A673 (cell line): ENCODE data around the gene CDK11B.
"Not testable (repeated sequence)": the region's sequence is repeated elsewhere in the genome, so short reads cannot be mapped to it uniquely, and the experiment has no call there.

ENCODE experiments used
- CTCF ChIP-seq: fragments of 300-800, 200-600 bp; sonication (generic); conservative IDR thresholded peaks from 2 replicates; pipeline ENCODE4 v1.5.1; 2017; ENCODE audit warnings: low read depth, mild to moderate bottlenecking, antibody characterized with exemption, low read length, moderate library complexity, mixed read lengths
- EZH2 ChIP-seq: fragments of 200-600 bp; sonication (generic); IDR thresholded peaks from 2 replicates; pipeline ENCODE4 v1.6.1; 2017; ENCODE audit warnings: borderline replicate concordance, low read depth, mild to moderate bottlenecking, mixed read lengths, antibody characterized with exemption, low read length; ENCODE audit not compliant: poor library complexity, severe bottlenecking

GRCh38 chr1:1664318-1664717 is 5.5 kb upstream of the CDK11B start:
- not testable (repeated sequence) for TF ChIP-seq EZH2, CTCF
